HPDE6-E6E7 (cell line): Measurements from ENCODE around the gene DPF3.

Source experiments
- DNase-seq: peaks from one replicate; pipeline ENCODE4 v3.0.0; 2011; ENCODE audit warnings: missing footprints; ENCODE audit errors: extremely low spot score

Gene DPF3

DNA sequence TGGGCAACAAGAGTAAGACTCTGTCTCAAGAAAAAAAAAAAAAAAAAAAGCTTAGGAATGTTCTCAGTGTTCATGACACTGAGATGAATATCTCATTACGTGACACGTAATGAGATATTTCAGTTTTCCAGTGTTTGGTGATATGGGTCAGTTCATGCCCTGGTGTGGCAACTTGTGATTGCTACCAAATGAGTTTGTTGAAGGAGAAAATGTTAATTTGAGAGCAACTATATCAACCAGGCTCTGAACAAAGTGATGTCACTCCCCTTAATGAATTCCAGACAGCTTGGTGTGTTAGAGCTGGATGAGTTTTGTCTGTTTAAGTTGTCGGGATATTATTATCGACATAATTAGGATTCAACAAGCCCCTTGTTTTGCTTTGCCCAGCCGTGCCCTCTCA, 211.7 kb downstream of the DPF3 start:
- no peak for DNase-seq

DNA sequence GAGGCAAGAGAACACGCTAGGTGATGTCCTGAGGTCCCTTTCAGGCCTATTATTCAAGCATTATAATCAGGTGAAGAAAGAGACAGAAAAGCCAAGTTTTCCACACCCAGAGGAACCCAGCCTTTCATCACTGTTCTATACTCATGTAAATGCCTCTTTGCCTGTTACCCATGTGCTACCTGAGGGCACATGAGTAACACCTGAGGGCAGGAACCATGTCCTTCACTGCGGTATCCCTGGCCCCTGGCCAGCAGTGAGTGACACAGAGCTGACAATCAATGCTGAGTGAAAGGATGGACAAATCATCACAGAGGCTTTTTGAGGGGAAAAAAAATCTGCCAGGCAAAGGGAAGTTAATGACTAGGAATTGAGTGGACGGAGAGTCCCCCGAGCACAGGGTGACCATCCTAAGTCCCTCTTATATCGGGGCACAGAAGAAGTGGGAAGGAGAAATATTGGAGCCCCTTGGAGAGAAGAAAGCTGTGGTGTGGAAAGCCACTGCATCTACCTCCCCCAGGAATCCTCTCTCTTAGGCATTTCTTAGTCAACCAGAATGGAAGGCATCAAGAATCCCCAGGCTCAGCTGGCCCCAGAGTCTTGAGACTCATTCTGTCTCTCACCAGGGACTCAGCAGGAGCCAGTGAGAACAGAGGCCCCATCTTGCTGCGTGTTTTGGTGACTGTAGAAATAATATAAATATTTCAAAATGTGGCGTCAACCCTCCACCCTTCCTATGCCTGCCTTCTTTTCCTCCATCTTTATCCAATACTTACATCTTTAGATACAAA, 212.9 kb downstream of the DPF3 start:
- DNase-seq = no peak

DNA sequence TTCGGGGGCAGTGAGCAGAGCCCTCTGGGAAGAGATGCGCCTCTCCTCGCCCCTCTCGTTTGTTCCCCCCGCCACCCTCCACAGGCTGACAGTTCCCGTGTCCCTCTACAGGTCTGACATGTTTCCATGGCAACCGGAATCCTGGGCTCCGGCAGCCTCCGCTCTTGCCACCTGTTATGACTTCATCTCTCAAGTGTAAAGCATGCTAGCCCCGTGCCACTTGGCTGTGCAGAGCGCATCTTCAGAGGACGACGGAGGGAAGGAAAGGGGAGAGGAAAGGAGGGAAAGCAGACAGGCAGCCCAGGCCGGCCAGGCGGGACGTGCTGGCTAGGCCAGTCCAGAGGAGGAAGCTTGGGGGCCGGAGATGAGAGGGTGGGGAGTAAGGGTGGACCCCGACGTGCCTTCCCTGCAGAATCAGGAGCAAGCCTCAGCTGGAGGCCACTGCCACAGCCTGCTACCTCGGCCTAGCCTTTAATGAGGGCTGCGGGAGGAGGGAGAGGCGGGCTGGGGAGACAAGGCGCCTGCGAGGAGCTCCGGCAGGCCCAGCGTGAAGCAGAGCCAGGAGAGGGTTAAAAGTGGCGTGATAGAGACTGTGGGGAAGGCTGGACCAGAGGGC, 214.3 kb downstream of the DPF3 start:
- DNase-seq = no peak

DNA sequence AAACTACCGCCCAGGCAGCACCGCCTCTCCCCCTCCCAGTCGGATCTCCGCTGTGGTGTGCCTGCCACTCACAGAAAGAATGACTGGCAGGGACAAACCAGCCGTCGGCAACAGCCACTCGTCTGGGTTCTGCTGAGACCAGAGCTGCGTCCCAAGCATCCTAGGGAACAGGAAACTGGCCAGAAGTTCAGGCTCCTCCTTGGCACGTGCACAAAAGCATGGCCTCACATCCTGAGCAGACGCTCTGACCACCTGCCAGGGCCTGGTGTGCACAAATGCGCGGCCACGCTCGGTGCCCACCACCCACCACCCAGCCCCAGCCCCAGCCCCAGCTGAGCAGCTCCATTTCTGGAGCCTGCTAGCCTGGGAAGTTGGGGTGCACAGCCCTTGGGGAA, 214.8 kb downstream of the DPF3 start:
- DNase-seq = no peak

DNA sequence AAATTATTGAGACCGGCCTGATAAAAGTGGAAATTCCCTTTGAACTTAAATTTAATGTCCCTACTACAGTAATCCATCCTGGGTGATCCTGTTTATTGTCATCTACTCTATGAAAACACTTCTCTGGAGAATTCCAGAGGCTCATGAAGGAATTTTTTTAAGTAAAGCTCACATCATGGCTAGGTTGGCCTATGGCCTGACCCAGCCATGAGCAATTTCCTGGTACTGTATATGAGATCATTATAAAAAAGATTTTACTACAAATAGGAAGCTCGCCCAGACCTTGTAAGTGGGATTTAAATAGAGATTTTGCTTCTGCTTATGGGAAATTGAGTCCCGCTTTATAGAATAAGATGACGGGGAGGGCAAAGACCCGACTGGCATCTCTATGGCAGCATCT, 215.5 kb downstream of the DPF3 start:
- no peak for DNase-seq

DNA sequence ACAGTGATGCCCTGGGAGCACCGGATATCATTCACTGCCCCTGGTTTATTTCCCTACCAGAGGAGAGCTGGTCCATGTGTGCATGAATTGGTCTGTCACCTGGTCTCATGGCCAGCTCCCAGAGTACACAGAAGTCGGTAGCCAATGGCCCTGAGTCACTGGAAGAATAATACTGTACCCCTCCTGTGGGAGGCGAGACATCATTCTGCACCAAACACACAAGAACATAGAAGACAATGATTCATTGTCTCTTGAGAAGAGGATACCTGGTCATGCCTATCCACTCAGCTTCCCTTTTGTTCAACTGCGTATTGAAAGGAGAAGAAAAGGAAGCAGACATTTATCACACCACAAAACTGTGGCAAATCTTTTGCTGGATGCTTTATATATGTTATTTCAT, 216.2 kb downstream of the DPF3 start:
- DNase-seq = no peak

DNA sequence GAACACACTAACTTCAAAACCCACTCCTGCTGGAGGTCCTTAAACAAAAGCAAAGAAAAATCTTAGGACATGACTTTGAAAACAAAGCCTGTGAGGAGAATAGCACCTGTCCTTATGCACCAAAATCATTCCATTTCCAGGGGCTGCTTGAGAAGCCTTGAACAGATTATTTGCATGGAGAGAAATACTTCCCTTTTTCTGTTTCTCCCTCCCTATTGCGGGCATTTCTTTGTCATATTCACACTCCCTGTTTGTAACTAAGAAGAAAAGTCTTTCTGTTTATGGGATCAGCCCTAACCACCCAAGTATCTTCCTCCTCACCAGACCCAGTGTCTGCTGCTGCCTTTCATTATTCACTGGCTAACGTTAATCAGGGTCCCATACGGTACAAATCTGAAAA, 218.8 kb downstream of the DPF3 start:
- DNase-seq = no peak

DNA sequence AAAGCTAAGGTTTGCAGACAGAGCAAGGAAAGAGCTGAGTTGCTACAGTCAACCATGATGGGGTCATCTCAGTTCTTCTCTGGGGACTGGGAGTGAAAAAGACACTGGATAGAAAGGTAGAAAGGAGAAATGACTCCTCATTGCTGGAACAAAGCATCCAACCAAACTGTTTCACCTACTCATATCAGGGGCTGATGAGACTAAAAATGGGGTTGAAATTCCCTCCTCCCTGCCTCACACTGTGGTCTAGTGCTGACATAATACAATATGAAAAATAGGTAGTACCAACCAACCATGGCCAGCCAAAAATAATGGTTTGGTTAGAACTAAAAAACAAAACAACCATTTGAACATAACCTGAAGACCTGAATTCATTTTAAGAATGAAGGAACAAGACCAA, 220.7 kb downstream of the DPF3 start:
- DNase-seq = no peak

DNA sequence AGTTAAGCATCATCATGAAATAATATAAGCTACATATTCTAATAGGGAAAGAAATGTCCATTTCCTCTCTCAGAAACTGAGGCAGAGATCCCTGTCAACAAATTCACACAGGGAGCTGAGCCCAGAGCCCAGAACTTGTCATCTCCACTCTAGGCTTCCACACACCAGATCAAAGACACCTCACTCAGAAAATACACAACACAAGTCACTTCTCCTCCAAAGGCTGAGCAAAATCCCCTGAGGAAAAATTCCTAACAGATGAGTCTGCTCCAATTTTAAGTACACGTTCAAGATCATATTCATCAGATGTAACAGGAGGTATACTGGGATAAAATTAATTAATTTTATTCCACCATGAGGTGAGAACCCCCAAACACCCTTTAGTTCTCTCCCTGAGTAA, 227.3 kb downstream of the DPF3 start:
- peak; percentile 17 for DNase-seq

DNA sequence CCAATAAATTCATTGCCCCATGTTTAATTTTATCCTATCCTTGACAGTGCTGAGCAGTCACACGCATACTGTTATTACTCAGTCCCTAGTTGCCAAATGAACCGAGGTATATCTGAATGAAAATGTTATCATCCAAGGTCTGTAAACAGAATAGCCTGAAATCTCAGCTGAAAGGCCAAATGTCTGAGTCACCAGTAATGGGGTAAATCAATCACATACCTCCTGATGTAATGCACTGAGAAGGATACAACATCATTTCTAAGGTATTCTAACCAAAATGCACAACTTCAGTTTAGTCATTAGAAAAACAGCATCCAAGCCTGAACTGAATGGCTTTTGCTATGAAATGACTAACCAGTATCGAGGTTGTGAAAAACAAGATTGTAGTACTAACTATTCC, 228.6 kb downstream of the DPF3 start:
- DNase-seq = peak; percentile 42

DNA sequence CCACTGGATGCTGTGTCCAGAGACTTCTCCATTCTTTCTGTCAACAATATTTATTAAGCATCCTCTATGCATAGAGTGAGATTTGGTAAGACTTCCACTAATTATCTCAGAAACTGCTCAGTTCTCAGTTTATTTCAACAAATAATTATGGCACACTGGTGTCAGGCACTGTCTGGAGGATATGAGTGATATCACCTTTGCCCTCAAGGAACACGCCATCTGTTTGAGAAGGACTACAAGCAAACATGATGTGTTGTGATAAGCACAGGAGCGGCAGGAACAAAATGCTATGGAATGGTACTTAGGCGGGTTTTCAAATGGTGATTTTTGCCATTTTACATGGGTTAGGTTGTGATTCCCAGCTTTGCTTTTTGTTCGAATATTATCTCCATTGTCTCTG, 229.2 kb downstream of the DPF3 start:
- DNase-seq = no peak

DNA sequence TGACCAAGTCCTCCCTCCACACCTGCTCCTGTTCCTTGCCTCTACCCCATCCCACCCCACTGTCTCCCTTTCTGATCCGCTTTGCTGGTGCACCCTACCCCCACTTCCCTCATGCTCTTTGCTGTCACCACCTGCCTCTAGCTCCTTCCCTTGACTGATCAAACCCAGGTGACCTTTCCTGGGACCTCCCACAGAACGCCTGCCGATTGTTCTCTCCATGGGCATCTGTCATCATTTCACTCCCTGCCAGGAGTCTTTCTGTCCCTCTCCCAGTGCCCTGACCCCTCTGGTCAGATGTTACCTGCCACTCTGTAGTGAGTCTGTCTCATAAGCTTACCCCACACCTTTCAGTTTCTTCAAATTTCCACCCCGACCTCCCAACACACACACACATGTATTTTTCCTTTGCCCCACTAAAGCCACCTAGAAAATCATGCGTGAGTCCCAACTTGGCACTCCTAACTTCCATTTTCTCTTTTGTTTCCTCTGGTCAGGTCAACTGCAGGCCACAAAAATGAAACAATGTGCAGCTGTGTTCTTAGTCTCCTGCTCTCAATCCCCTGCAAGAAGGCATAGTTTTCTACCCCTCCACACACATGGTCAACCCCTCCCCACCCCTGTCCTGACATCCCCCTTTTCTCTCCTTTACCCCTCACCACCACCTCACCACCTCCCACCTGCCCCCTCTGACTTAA, 229.8 kb downstream of the DPF3 start:
- no peak for DNase-seq

DNA sequence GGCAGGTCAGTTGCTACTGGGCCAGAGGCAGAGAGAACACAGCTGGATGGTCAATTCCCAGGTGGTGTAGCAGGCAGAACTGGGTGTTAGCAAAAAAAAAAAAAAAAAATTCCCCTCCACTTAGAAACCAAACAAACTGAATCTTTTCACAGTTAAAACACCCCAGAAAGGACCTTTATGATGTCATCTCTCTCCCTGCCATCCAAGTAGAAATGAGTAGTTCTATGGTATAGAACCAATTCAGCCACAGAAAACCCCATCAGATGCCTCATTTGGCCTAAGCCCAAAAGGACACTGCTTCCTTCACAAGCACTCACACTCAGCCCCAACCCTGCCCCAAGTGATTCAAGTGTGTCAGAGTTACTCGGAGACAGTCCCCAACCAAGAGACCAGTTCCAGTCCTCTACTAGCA, 230.8 kb downstream of the DPF3 start:
- DNase-seq = no peak

DNA sequence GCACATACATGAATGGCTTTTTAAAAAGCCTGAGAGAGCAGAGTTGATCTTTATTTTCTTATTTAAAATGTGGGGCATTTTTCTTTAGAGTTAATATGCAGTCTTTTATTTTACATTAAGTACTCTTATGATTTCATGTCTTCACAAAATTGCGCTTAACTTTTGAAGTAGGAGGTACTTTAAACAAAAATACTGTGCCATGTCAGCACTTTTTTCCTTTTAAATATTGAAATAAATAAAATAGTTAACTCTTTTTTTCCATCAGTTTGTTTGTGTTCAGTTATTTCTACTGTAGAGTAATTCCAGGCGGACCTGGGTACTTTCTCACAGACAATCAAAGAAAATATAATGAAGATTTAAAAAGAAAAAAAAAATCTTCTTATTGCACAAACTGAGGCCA, 231.7 kb downstream of the DPF3 start:
- no peak for DNase-seq

DNA sequence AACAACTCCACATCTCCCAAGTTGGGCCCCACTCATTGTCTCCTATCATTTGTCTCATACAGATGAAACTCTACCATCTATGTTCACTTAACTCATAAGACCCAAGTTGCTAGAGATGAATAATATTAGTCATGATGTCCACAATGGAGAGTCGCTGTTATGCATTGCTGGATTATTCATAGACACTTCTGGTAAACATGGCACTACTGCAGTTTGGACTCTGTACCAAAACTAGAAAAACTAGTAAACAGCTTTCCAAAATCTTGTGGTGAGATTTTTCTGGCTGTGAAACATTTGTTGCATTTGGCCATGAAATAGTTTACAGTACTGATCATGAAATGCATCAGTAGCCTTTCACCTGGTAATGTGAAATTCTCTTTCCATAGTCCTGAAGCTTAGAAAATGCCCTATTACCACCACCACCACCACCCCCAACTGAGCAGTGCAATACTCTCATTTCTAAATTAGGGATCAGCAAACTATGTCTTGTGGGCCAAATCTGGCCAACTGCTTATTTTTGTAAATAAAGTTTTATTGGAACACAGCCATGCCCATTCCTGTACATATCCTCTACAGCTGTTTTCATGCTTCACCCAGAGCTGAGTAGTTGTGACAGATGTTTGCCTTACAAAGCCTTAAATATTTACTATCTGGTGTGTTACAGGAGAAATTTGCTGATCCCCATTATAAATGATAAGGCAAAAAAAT, 236.5 kb downstream of the DPF3 start:
- DNase-seq = no peak

DNA sequence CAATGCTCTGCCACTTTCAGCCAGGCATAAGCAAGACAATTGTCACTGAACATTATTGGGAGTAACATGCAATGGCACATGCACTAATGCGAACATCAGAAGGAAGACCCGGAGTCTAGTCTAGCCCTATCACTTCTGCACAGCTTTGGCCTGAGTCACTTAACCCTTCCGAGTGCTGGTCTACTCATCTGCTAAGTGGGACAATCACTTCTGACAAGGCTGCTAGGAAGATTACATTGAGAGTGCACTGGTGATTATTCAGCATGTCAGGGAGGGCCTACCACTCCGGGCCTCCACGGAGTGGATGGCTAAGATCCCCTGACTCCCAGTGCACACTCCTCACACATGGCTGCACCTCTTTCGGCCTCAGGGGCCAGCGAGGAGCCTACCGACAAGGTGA, 240.9 kb downstream of the DPF3 start:
- DNase-seq = no peak

DNA sequence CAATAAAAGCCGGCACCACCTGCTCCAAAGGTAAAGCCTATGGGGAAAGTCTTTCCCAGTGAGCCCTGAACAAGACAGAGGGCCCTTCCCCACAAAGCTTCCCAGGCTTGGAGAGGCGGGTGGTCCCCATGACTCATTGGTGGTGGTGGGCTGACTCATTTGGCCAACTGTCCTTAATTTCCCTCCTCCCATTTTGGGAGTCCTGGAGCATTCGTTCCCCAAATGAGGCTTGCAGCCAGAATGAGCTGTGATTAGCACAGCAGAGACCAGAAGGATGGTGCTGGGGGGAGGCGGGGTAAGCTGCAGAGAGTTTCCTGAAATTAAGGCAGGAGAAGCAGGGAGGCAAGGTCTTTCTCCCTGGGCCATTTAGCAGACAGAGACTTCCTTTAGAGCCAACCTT, 241.7 kb downstream of the DPF3 start:
- DNase-seq = no peak

DNA sequence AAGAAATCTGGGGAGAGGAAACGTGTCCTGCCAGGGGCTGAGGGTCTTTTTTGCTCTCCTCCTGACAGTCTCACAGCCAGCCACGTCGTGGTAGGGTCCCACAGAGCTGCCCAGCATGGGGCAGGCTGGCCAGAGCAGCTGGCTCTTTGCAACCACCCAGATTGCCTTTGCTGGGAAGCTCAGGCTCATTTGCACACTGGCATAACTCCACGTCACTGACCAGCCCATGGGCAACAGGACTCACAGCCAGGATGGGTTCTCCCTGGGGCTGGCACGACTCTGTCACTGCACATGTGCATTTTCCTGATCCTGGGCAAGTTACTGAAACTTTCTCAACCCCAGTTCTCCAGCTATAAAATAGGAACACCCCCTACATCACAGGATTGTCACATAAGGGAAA, 242.2 kb downstream of the DPF3 start:
- DNase-seq = no peak

DNA sequence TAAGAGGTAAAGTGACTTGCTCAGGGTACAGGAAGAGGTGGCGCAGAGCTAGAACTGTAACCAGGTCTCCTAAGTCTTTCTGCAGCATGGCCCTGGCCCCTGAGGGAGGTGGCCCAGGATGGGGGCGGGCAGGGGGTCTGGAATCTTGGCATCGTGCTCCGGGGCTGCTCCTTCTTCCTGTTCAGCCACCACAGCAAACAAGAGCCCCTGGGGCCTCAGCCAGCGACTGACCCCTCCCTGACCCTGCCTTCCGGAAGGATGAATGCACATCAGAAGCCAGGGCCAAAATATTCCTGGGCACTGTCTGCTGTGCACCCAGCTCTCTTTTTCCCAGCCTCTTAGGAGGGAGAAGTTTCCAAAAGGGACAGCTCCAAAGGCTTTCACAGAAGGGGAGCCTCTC, 242.8 kb downstream of the DPF3 start:
- DNase-seq = no peak

DNA sequence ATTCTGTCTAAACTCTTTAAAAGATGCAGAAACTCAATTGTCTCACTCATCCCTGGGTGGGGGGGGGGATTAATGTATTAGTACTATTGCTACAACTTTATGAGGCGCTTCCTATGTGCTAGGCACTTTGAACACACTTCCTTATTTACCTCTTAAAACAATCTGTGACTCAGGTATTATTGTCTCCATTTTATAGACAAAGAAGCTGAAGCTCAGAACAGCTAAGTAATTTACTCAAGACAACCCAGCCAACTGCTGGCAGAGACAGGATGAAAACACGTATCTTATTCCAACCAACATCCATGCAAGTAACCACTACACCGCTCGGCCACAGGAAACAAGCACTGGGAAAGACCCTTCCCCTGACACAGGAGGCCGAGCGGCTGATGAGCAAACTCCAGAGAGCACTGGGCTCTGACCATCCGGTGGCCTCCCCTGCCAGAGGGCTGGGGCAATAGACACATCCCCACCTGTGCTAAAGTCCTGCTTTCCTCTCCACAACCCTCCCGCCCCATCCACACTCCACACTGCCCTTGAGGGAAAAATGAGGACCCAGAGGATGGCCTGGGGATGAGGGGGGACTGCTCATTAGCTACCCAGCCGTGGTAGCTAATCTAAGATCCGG, 244.2 kb downstream of the DPF3 start:
- DNase-seq = no peak

DNA sequence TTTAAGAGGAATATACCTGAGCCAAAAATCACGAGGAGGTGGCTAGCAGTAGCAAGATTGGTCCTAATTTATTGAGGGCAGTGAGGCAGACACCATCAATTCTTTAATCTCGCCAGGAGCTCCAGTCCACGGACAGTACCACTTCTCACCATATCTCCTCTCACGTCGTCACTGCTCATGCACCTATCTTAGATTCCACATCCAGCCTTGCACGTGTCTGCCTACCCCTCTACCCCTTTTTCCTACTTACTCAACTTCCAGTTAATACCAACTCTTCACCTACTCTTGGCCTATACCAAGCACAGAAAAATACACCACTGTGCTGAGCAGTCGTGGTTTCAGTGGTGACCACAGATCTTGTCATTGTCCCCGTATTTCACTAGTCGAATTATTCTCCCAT, 246.1 kb downstream of the DPF3 start:
- DNase-seq = no peak
